Measurements from ENCODE around the gene PEAK3. TPM values are rescaled to one million over a fixed set of nuclear protein-coding genes. Genes with fewer than 3 reads are reported as not detected.

The PEAK3 gene
- total and polyA plus RNA-seq, 4 donors, result 0.31 to 7.4 (median 3.8) TPM

GRCh38 chr19:2243274-2244124, 38.5 kb downstream of the PEAK3 start:
- Histone ChIP-seq H3K4me1 (ENCODE audit: control insufficient read depth in 5 of 5, insufficient read depth in 5 of 5, low read length in 5 of 5) (peaks cover 4 to 29% (median 14%) of the 10 kb centered on the region in 5 donors), H3K27ac (ENCODE audit: low read depth in 1 of 2, low read length in 1 of 2) (no peak overlapping the region), H3K36me3 (ENCODE audit: control insufficient read depth in 4 of 4, insufficient read depth in 4 of 4, low read length in 4 of 4) (peaks cover 20 to 56% (median 36%) of the 10 kb centered on the region in 4 donors), H3K9me3 (ENCODE audit: control insufficient read depth in 4 of 4, insufficient read depth in 3 of 4, low read length in 3 of 4) (peaks cover 0 to 4% (median 0%) of the 10 kb centered on the region in 4 donors), H3K27me3 (ENCODE audit: control insufficient read depth in 3 of 3, insufficient read depth in 3 of 3, low read length in 2 of 3) (no peaks in the 10 kb centered on the region), H3K9ac (ENCODE audit: insufficient read depth in 1 of 2, low read length in 2 of 2) (no peak overlapping the region), H3K4me3 (no peak overlapping the region)
- DNase-seq, result no peak
- TF ChIP-seq CTCF (IDR thresholded peaks at IDR 0.05; ENCODE audit: control extremely low read depth, extremely low read depth), result no peak
- 89 to 92% methylated on average over 32 of the region's 32 CpGs for WGBS, 2 donors
- ATAC-seq (ENCODE audit: insufficient read depth, low FRiP score), result no peak

- no peak for ATAC-seq (ENCODE audit: insufficient read depth, low FRiP score)
- Histone ChIP-seq H3K4me3 (no peak overlapping the region), H3K9me3 (ENCODE audit: control insufficient read depth in 4 of 4, insufficient read depth in 3 of 4, low read length in 3 of 4) (peaks cover 0 to 4% (median 0%) of the 10 kb centered on the region in 4 donors), H3K27ac (ENCODE audit: low read depth in 1 of 2, low read length in 1 of 2) (peak overlapping the region in 1 of 2 donors; percentile 11), H3K4me1 (ENCODE audit: control insufficient read depth in 5 of 5, insufficient read depth in 5 of 5, low read length in 5 of 5) (peaks cover 9 to 35% (median 16%) of the 10 kb centered on the region in 5 donors), H3K9ac (ENCODE audit: insufficient read depth in 1 of 2, low read length in 2 of 2) (no peak overlapping the region), H3K36me3 (ENCODE audit: control insufficient read depth in 4 of 4, insufficient read depth in 4 of 4, low read length in 4 of 4) (peaks cover 20 to 50% (median 35%) of the 10 kb centered on the region in 4 donors), H3K27me3 (ENCODE audit: control insufficient read depth in 3 of 3, insufficient read depth in 3 of 3, low read length in 2 of 3) (no peaks in the 10 kb centered on the region)
- WGBS, 2 donors, result 93 to 95% methylated on average over 8 of the region's 8 CpGs
- no peak for TF ChIP-seq CTCF (IDR thresholded peaks at IDR 0.05; ENCODE audit: control extremely low read depth, extremely low read depth)
- DNase-seq, result no peak
Measured at GRCh38 chr19:2242816-2243215, 39.2 kb downstream of the PEAK3 start.

GRCh38 chr19:2242092-2242537, 39.9 kb downstream of the PEAK3 start:
- Histone ChIP-seq H3K4me1 (ENCODE audit: control insufficient read depth in 5 of 5, insufficient read depth in 5 of 5, low read length in 5 of 5) (peaks cover 15 to 42% (median 21%) of the 10 kb centered on the region in 5 donors), H3K4me3 (no peak overlapping the region), H3K9me3 (ENCODE audit: control insufficient read depth in 4 of 4, insufficient read depth in 3 of 4, low read length in 3 of 4) (no peaks in the 10 kb centered on the region), H3K27me3 (ENCODE audit: control insufficient read depth in 3 of 3, insufficient read depth in 3 of 3, low read length in 2 of 3) (no peaks in the 10 kb centered on the region), H3K27ac (ENCODE audit: low read depth in 1 of 2, low read length in 1 of 2) (peak overlapping the region in 1 of 2 donors; percentile 28), H3K36me3 (ENCODE audit: control insufficient read depth in 4 of 4, insufficient read depth in 4 of 4, low read length in 4 of 4) (peaks cover 20 to 43% (median 31%) of the 10 kb centered on the region in 4 donors), H3K9ac (ENCODE audit: insufficient read depth in 1 of 2, low read length in 2 of 2) (no peak overlapping the region)
- no peak for DNase-seq
- no peak for TF ChIP-seq CTCF (IDR thresholded peaks at IDR 0.05; ENCODE audit: control extremely low read depth, extremely low read depth)
- 89 to 92% methylated on average over 12 of the region's 12 CpGs for WGBS, 2 donors
- no peak for ATAC-seq (ENCODE audit: insufficient read depth, low FRiP score)
